GM23248 (cell line): ENCODE measurements around the gene PIEZO1.

Experiments
- EZH2 ChIP-seq: fragments of 200-600 bp; sonication (generic); IDR thresholded peaks from 2 replicates; pipeline ENCODE4 v1.6.1; 2018; ENCODE audit warnings: antibody characterized with exemption, mild to moderate bottlenecking; ENCODE audit not compliant: insufficient read depth, poor library complexity, severe bottlenecking
- EZH2phosphoT487 ChIP-seq: fragments of 200-600 bp; sonication (generic); IDR thresholded peaks from 2 replicates; pipeline ENCODE4 v1.6.1; 2018; ENCODE audit warnings: antibody characterized with exemption, moderate library complexity, mild to moderate bottlenecking, low read depth; ENCODE audit not compliant: insufficient read depth

GRCh38 chr16:88817785-88818574, 33.0 kb upstream of the PIEZO1 start:
- TF ChIP-seq EZH2phosphoT487: no peak
- TF ChIP-seq EZH2: no peak
